GM21786 (cell line): ENCODE data around the gene CHD9.
"Not testable (repeated sequence)": the region's sequence is repeated elsewhere in the genome, so short reads cannot be mapped to it uniquely, and the experiment has no call there.

ENCODE experiments used
- ATAC-seq: cut with Tn5 transposase; IDR thresholded peaks from one replicate; pipeline ENCODE4 v1.9.1; 2021; ENCODE audit not compliant: unreplicated experiment

CHD9 gene

DNA sequence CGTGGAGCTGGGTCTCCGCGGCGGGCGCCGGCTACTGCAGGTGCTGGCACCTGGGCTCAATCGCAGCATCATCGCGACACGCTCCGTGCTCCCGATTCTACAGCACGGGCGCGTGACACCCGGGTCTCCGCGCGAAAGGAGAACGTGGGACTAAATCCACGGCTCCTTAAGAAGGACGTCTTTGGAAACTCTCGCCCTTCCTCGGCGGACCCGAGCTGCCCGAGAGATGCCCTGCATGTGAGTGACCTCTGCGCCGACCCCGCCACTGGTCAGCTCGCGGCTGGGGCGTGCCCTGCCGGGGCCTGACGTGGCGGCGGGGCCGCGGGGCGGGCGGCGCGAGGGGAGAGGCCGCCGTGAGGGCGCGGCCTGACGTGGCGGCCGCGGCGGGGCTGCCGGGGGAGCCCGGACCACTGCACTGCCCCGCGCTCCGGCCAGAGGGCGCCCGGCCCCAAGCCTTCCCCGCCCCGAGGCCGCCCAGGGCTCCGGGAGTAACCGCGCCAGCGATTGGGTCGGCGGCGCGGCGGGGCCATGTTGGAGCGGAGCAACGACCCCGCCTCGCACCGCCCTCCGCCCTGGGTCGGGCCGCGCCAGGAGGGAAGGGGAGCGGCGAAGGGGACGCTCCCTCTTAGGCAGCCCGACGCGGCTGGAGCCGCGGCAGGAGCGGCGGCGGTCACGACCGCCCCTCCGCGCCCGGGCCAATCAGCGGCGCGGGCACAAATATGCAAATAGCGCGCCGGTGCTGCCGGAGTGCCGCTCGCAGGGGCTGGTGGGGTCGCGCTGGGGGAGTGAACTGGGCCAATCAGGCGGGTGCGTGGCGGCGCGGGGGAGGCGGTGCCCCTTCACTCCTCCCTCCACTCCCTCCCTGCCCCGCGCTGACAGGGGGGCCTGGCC, 75.6 kb downstream of the CHD9 start:
- ATAC-seq: peak; percentile 80

DNA sequence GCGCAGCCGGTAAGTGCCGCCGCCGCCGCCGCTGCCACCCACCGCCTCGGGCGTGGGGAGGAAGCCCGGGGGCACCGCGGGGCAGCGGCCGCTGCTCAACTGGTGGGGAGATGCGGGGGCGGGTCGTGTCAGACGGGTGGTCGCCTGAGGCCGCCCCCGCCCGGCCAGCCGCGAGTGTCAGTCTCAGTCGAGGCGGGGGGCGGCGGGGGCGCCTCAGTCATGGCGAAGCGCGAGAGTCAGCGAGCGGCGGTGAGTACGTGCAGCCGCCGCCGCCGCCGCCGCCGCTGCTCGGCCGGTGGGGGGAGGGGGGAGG, 76.2 kb downstream of the CHD9 start:
- no peak for ATAC-seq

DNA sequence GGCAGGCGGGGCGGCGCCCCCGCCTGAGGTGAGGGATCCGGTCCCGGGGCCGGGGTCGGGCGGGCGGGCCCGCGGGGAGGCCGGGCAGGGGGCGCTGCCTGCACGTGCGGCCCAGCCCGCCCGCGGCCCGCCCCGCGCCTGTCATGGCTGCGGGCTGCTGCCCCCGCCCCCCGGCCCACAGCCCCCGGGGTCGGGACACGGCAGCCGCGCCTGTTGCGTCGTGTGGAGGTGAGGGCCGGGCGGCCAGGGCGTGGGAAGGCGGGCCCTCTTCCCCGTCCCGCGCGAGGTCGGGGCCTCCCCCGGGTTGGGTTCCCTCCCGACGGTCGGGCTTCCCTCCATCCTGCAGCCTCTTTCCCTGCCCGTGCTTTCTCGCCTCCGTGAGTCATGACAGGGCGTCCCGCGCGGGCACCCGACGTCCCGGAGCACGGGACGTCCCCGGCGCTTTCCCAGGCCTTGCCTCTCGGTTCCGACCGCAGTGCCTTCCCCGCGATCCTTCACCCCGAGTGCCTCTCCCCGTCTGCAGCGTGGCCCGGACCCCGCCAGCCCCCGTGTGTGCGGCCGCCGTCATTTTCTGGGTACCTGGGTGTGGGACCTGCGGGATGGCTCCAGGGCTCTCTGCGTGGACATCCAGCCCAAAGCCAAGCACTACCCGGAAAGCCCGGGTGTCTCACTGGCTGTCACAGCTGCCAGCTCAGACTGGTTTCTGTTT, 76.7 kb downstream of the CHD9 start:
- peak; percentile 17 for ATAC-seq

DNA sequence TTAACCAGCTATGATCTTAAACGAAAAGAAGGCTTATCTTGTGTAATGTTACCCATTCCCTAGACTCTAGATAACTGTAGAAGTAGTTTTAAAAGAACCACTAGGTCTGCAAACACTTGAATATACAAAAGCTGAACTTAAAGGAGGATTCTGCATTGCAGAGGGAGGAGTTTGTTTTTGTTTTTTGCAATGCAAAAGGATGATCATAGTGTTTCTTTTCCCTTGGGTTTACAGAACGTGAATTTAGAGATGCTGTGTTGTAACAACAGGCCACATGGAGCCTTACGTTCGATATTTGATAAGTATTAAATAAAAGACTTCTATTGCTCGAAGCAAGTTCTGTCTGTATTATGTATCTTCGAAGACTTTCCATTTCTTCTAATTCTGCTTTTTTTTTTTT, 77.6 kb downstream of the CHD9 start:
- no peak for ATAC-seq

DNA sequence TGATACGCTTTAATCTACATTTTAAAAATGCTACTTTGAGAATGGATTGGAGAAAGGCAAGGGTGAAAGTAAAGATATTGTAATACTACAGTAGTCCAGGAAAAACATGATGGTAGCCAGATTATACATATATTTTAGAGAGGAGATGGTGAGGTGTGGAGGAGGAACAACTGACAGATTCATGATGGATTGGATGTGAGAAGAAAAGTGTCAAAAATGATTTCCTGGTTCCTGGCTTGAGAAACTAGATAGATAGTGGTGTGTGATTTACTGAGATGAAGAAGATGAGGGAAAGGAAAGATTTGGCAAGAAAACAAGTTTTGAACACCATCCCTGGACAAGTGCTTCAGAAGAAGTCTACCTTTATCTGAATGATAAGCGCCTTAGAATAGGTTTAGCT, 80.5 kb downstream of the CHD9 start:
- ATAC-seq: no peak

DNA sequence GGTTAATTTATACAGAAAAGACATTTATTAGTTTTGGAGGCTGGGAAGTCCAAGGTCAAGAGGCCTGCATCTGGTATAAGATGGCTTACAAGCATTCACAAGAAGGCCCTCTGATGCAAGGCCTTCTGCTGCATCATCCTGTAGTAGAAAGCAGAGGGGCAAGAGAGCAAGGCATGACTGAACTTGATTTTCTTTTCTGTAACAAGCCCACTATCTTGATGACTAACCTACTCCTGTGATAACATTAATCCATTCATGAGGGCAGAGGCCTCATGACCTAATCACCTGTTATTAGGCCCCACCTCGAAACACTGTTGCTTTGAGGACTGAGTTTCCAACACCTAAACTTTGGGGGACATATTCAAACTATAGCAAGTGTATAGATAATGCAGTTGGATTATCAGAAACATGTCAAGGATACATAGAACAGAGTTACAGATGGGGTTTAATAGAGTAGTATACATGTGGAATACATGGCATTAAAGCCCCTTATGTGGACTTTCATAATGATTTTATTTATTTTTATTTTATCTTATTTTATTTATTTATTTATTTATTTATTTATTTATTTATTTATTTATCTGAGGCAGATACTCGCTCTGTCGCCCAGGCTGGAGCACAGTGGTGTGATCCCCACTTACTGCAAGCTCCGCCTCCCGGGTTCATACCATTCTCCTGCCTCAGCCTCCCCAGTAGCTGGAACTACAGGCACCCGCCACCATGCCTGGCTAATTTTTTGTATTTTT, 88.2 kb downstream of the CHD9 start:
- no peak for ATAC-seq

DNA sequence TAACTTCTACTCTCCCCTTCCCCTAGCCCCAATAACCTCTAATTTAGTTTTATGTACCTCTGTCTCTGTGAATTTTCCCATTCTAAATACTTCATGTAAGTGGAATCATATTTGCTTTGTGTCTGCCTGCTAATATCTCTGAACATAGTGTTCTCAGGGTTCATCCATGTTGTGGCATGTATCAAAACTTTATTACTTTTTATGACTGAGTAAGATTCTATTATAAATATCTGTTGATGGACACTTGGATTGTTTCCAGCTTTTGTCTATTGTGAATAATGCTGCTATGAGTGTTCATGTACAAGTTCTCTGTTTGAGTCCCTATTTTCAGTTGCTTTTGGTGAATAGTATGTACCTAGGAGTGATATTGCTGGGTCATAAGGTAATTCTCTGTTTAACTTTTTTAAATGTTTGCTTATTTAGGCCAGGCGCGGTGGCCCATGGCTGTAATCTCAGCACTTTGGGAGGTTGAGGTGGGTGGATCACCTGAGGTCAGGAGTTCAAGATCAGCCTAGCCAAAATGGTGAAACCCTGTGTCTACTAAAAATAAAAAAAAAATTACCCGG, 92.8 kb downstream of the CHD9 start:
- no peak for ATAC-seq

DNA sequence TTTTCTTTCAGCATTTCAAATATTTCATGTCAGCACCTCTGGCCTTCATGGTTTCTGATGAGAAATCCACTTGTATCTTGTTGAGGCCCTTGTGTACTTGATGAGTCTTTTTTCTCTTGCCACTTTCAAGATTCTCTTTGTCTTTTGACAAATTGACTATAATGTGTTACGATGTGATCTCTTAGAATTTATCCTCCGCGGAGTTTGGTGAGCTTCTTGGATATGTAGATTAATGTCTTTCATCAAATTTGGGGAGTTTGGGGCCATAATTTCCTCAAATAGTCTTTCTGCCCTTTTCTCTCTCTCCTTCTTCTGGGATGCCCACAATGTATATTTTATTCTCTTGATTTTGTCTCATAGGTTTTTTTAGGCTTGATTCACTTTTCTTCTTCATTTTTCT, 96.0 kb downstream of the CHD9 start:
- ATAC-seq: no peak

DNA sequence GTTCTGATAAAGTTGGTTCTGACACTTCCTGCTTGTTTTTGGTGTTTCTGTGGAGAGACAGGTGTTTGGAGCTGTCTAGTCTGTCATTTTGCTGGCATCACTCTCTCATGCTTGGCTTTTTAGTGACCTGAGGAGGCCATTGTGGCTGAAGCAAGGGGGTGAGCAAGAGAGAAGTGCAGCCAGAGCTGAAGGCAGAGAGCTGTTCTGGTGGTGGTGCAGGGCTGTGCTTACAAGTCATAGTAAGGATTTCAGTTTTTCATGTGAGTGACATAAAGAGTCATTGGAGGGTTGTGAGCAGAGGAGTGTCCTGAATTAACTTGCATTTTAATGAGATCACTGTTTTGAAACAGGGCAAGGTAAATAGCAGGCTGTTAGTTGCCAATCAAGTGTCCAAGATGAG, 97.5 kb downstream of the CHD9 start:
- ATAC-seq: no peak

DNA sequence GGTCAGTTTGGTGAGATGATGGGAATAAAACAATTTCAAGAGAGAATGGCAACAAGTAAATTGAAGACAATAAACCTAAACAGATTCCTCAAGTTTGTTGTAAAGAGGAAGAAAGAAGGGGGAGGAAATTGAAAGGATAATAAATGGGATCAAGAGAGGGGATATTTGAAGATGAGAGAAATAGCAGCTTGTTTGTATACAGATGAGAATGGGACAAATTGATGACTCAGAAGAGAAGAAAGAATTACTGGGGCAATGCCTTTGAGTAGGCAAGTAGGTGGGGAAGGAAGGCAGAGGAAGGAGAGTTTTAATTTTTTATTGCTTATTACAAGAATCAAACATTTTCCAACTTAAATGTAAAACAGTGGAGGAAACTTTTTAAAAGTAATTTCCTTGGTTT, 98.3 kb downstream of the CHD9 start:
- ATAC-seq: no peak

DNA sequence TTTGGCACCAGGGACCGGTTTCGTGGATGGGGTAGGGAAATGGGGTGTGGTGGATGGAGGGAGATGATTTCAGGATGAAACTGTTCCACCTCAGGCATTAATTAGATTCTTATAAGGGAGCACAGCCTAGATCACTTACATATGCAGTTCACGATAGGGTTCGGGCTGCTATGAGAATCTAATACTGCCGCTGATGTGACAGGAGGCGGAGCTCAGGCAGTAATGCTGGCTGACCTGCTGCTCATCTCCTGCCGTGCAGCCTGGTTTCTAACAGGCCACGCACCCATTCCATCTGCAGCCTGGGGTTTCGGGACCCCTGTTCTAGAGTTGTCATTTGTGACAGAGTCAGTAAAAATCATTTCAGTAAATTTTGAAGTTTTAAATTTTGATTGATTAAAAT, 99.7 kb downstream of the CHD9 start:
- ATAC-seq: no peak

DNA sequence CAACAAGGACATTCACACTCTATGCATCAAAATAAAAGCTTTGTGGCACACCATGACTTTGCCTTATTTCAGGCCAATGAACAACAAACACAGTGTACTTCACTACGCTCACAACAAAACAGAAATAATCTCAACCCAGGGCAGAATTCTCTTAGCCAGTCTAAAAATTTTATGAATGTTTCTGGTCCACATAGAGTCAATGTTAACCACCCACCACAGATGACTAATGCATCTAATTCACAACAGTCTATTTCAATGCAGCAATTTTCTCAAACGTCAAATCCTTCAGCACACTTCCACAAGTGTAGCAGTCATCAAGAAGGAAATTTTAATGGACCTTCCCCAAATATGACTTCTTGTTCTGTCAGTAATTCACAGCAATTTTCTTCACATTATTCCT, 101.7 kb downstream of the CHD9 start:
- ATAC-seq: no peak

DNA sequence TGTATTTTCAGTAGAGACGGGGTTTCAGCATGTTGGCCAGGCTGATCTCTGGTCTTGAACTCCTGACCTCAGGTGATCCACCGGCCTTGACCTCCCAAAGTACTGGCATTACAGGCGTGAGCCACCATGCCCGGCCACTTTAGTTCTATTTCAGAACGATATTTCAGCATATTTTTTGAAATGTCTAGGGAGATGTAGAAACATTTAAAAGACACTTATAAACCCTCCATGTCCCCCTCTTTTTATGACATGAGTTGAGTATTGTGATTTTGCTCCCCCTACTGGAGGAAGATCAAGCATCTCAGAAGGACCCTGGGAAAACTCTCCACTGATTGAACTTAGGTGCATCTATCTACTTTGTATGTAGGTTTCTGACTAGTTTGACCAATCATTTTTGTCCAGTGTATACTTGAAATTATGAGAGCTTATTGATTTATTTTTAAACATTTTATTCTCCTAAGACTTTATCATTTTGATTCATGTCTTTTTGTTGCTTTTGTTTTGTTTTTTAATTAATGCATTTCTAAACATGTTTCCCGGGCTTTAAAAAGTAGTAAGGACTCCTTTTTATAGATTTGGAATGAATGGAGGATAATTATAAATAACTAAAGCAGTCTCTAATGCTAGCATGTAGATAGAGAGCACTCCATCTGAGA, 105.1 kb downstream of the CHD9 start:
- ATAC-seq: no peak

DNA sequence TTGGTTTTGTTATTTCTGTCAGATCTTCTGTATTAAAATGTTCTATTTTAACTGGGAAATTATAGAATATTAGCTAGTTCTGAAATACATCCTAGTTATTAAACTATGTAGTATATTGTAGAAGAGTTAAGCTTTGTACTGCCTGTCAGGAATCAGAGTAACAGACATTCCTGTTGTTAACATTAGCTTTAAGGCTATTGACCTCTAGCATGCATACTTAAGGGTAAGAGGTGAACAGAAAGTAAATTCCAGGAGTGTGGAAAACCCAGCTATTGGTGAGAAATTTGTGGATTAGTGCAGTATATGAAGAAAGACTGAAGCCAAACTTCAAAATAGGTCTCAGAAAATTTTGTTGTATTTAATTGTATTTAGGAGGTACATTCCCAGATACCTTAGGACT, 111.3 kb downstream of the CHD9 start:
- no peak for ATAC-seq

DNA sequence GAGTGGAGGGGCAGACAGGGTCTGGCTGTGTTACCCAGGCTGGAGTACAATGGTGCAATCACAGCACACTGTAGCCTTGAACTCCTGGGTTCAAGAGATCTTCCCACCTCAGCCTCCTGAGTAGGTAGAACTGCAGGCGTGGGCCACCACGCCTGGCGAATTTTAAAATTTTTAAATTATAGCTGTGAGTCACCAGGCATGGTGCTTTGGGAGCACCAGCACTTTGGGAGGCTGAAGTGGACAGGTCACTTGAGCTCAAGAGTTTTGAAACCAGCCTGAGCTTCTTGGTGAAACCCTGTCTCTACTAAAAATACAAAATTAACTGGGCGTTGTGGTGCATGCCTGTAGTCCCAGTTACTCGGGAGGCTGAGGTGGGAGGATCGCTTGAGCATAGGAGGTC, 114.0 kb downstream of the CHD9 start:
- ATAC-seq: no peak

DNA sequence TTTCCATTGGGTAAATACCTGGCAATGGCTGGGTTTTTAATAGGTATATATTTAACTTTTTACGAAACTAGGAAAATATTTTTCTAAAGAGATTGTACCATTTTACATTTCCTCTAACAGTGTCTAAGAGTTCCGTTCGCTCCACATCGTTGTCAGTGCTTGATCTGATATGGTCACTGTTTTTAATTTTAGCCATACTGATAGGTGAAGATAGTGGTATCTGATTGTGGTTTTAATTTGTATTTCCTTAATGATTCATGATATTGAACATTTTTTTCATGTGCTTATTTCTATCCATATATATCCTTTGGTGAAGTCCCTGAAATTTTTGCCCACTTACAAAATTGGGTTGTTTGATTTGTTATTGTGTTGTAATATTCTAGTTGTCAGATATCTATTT, 117.7 kb downstream of the CHD9 start:
- ATAC-seq: no peak

DNA sequence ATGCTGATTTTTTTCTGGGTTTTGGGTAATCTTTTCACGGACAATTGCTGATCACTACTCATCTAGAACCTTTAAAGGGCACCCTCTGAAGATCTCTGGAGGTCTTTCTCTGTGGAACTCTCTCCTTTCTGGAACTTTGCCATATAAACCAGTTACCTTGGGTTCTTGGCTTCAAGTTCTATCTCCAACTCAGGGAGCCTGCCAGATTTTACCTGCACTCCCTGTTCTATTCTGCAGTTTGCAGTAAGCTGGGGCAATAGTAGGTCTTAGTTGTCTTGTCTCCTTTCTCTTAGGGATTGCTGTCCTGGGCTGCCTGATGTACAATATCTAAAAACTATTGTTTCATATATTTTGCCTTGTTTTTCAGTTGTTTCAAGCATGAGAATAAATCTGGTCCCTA, 120.3 kb downstream of the CHD9 start:
- no peak for ATAC-seq

DNA sequence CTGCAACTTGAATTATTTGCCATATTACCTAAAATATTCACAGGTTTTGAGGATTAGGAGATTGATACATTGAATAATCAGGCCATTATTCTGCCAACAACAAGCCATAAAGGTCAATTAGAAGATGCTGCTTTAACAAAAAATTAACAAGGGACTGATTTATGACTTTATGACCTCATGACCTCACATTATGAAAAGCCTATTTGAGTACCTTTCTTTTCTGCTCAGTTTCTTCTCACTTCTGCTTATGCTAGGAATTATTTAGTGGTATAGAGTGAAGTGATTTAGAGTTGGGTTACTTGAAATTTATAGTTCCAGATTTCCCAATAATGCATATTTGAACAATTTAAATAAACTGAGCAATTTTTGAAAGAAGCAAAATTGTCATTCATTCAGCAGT, 121.6 kb downstream of the CHD9 start:
- ATAC-seq: no peak

DNA sequence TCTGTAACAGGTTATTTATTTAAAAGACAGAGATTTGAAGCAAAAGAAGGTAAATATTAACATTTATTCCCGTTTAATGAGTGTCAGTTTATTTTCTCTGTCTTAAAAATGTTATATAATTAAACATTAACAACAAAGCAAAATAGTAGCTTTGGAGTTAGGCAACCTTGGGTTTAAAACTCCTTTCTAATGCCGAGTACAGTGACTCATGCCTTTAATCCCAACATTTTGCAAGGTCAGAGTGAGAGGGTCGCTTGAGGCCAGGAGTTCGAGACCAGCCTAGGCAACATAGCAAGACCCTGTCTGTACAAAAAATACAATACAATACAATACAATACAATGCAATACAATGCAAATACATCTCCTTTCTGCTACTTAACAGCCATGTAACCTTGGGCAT, 128.7 kb downstream of the CHD9 start:
- ATAC-seq: no peak

DNA sequence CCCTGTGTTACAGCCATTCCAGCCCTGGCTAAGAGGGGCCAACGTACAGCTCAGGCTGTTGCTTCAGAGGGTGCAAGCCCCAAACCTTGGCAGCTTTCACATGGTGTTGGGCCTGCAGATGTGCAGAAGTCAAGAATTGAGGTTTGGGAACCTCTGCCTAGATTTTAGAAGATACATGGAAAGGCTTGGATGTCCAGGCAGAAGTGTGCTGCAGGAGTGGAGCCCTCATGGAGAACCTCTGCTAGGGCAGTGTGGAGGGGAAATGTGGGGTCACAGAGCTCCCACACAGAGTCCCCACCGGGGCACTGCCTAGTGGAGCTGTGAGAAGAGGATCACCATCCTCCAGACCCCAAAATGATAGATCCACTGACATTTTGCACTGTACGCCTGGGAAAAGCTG, 130.9 kb downstream of the CHD9 start:
- not testable (repeated sequence) for ATAC-seq

DNA sequence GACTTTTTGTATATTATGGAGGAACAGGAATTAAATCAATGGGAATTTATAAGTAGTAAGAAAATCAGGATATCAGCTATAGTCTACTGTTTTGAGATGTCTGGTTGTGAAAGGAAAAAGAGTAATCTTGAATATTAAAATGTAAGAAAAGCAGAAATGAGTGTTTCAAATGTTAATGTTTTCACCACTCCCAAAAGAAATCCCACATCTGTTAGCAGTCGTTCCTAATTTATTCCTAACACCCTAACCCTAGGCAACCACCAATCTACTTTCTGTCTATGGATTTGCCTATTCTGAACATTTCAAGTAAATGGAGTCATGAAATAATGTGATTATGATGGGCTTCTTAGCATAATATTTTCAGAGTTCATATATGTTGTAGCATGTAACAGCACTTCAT, 133.0 kb downstream of the CHD9 start:
- ATAC-seq: no peak
